ENCODE data around the gene METTL14.

METTL14 gene

GRCh38 chr4:118732591-118733330, 47.6 kb downstream of the METTL14 start:
- H3K4me1 ChIP-seq, result no peaks in the 10 kb centered on the region
- TF ChIP-seq Cebpa-rat (IDR thresholded peaks at IDR 0.05), result no peak
- H3K4me2 ChIP-seq, result no peak overlapping the region
- H3K27ac ChIP-seq, result no peak overlapping the region
- no peak overlapping the region for H3K9ac ChIP-seq
- H4K20me1 ChIP-seq, result no peaks in the 10 kb centered on the region
- no peak overlapping the region for H3K4me3 ChIP-seq
- H3K9me3 ChIP-seq, result no peaks in the 10 kb centered on the region
- H3K36me3 ChIP-seq, result peaks cover 51% of the 10 kb centered on the region
- no peaks in the 10 kb centered on the region for H3K27me3 ChIP-seq

- H3K9me3 ChIP-seq, result no peaks in the 10 kb centered on the region
- H3K36me3 ChIP-seq, result peaks cover 54% of the 10 kb centered on the region
- H3K4me2 ChIP-seq, result no peak overlapping the region
- no peak overlapping the region for H3K9ac ChIP-seq
- no peaks in the 10 kb centered on the region for H4K20me1 ChIP-seq
- H3K27ac ChIP-seq, result no peak overlapping the region
- no peaks in the 10 kb centered on the region for H3K27me3 ChIP-seq
- no peak overlapping the region for H3K4me3 ChIP-seq
- H3K4me1 ChIP-seq, result no peaks in the 10 kb centered on the region
- no peak for TF ChIP-seq Cebpa-rat (IDR thresholded peaks at IDR 0.05)
Observed at GRCh38 chr4:118734491-118735205, 49.5 kb downstream of the METTL14 start.

GRCh38 chr4:118736900-118737299, 51.7 kb downstream of the METTL14 start:
- H3K4me1 ChIP-seq, result no peaks in the 10 kb centered on the region
- no peak overlapping the region for H3K27ac ChIP-seq
- H3K9me3 ChIP-seq, result no peaks in the 10 kb centered on the region
- no peak overlapping the region for H3K4me3 ChIP-seq
- H3K9ac ChIP-seq, result no peak overlapping the region
- no peaks in the 10 kb centered on the region for H3K27me3 ChIP-seq
- no peak overlapping the region for H3K4me2 ChIP-seq
- H3K36me3 ChIP-seq, result peaks cover 54% of the 10 kb centered on the region
- TF ChIP-seq Cebpa-rat (IDR thresholded peaks at IDR 0.05), result no peak
- no peaks in the 10 kb centered on the region for H4K20me1 ChIP-seq

- peaks cover 47% of the 10 kb centered on the region for H3K36me3 ChIP-seq
- no peaks in the 10 kb centered on the region for H4K20me1 ChIP-seq
- H3K4me2 ChIP-seq, result no peak overlapping the region
- H3K9me3 ChIP-seq, result no peaks in the 10 kb centered on the region
- H3K4me3 ChIP-seq, result no peak overlapping the region
- no peak for TF ChIP-seq Cebpa-rat (IDR thresholded peaks at IDR 0.05)
- no peak overlapping the region for H3K27ac ChIP-seq
- H3K9ac ChIP-seq, result no peak overlapping the region
- no peaks in the 10 kb centered on the region for H3K27me3 ChIP-seq
- H3K4me1 ChIP-seq, result no peaks in the 10 kb centered on the region
Observed at GRCh38 chr4:118738090-118738489, 52.9 kb downstream of the METTL14 start.

GRCh38 chr4:118739022-118739713, 54.0 kb downstream of the METTL14 start:
- Histone ChIP-seq H3K4me1 (no peaks in the 10 kb centered on the region), H3K36me3 (peaks cover 55% of the 10 kb centered on the region), H3K27me3 (no peaks in the 10 kb centered on the region), H3K9ac (no peak overlapping the region), H3K4me3 (no peak overlapping the region), H4K20me1 (no peaks in the 10 kb centered on the region; the same call in 1 of the 2 replicates), H3K9me3 (no peaks in the 10 kb centered on the region), H3K27ac (no peak overlapping the region), H3K4me2 (no peak overlapping the region)
- TF ChIP-seq Cebpa-rat (IDR thresholded peaks at IDR 0.05), result no peak

GRCh38 chr4:118740869-118741268, 55.7 kb downstream of the METTL14 start:
- H3K4me3 ChIP-seq, result no peak overlapping the region
- no peak overlapping the region for H3K9ac ChIP-seq
- TF ChIP-seq Cebpa-rat (IDR thresholded peaks at IDR 0.05), result no peak
- no peak overlapping the region for H3K27ac ChIP-seq
- peaks cover 65% of the 10 kb centered on the region for H3K36me3 ChIP-seq
- H3K27me3 ChIP-seq, result no peaks in the 10 kb centered on the region
- H3K4me1 ChIP-seq, result no peaks in the 10 kb centered on the region
- no peaks in the 10 kb centered on the region for H3K9me3 ChIP-seq
- H3K4me2 ChIP-seq, result no peak overlapping the region
- H4K20me1 ChIP-seq, result no peaks in the 10 kb centered on the region; the same call in 1 of the 2 replicates

GRCh38 chr4:118741301-118741855, 56.2 kb downstream of the METTL14 start:
- Histone ChIP-seq H3K27me3 (no peaks in the 10 kb centered on the region), H4K20me1 (no peaks in the 10 kb centered on the region; the same call in 1 of the 2 replicates), H3K9me3 (no peaks in the 10 kb centered on the region), H3K4me3 (no peak overlapping the region), H3K4me2 (no peak overlapping the region), H3K9ac (no peak overlapping the region), H3K27ac (no peak overlapping the region), H3K4me1 (no peaks in the 10 kb centered on the region), H3K36me3 (peaks cover 59% of the 10 kb centered on the region)
- no peak for TF ChIP-seq Cebpa-rat (IDR thresholded peaks at IDR 0.05)

- no peak overlapping the region for H3K4me2 ChIP-seq
- H3K36me3 ChIP-seq, result peaks cover 56% of the 10 kb centered on the region
- no peak overlapping the region for H3K9ac ChIP-seq
- H3K27me3 ChIP-seq, result no peaks in the 10 kb centered on the region
- H3K27ac ChIP-seq, result no peak overlapping the region
- no peaks in the 10 kb centered on the region for H3K9me3 ChIP-seq
- no peak overlapping the region for H3K4me3 ChIP-seq
- H3K4me1 ChIP-seq, result no peaks in the 10 kb centered on the region
- no peaks in the 10 kb centered on the region; the same call in 1 of the 2 replicates for H4K20me1 ChIP-seq
- no peak for TF ChIP-seq Cebpa-rat (IDR thresholded peaks at IDR 0.05)
Observed at GRCh38 chr4:118742050-118742449, 56.9 kb downstream of the METTL14 start.

- no peak overlapping the region for H3K27ac ChIP-seq
- no peak overlapping the region for H3K9ac ChIP-seq
- H3K4me2 ChIP-seq, result no peak overlapping the region
- no peaks in the 10 kb centered on the region for H3K27me3 ChIP-seq
- H3K4me1 ChIP-seq, result no peaks in the 10 kb centered on the region
- no peak overlapping the region for H3K4me3 ChIP-seq
- H3K9me3 ChIP-seq, result no peaks in the 10 kb centered on the region
- no peak for TF ChIP-seq Cebpa-rat (IDR thresholded peaks at IDR 0.05)
- peaks cover 47% of the 10 kb centered on the region for H3K36me3 ChIP-seq
- no peaks in the 10 kb centered on the region; the same call in 1 of the 2 replicates for H4K20me1 ChIP-seq
Observed at GRCh38 chr4:118743867-118744266, 58.7 kb downstream of the METTL14 start.

Data from BLaER1 (cell line).